ENCODE measurements around the gene CIPC.

CIPC gene

GRCh38 chr14:77059276-77059915 lies 38.7 kb upstream of the CIPC start:
- no peaks in the 10 kb centered on the region for H3K9me3 ChIP-seq (ENCODE audit: low read depth, low read length)
- H3K9ac ChIP-seq (ENCODE audit: insufficient read length), result no peak overlapping the region
- no peak overlapping the region for H3K4me3 ChIP-seq
- no peak for DNase-seq (ENCODE audit: low read depth, low spot score)
- no peak overlapping the region for H3K27ac ChIP-seq
- no peak for TF ChIP-seq FOXP2 (optimal IDR thresholded peaks at IDR 0.05; ENCODE audit: control extremely low read depth, extremely low read length, insufficient read depth)
- no peak for TF ChIP-seq POLR2AphosphoS5 (IDR thresholded peaks at IDR 0.05; ENCODE audit: borderline replicate concordance, low read depth, low read length)
- TF ChIP-seq EZH2 (IDR thresholded peaks at IDR 0.05), result no peak
- H3K36me3 ChIP-seq (ENCODE audit: insufficient read depth, low read length), result no peaks in the 10 kb centered on the region

GRCh38 chr14:77061630-77062257 lies 36.3 kb upstream of the CIPC start:
- no peak overlapping the region for H3K27ac ChIP-seq
- DNase-seq (ENCODE audit: low read depth, low spot score), result no peak
- no peaks in the 10 kb centered on the region for H3K36me3 ChIP-seq (ENCODE audit: insufficient read depth, low read length)
- no peak overlapping the region for H3K9ac ChIP-seq (ENCODE audit: insufficient read length)
- TF ChIP-seq EZH2 (IDR thresholded peaks at IDR 0.05), result no peak
- TF ChIP-seq FOXP2 (optimal IDR thresholded peaks at IDR 0.05; ENCODE audit: control extremely low read depth, extremely low read length, insufficient read depth), result no peak
- TF ChIP-seq POLR2AphosphoS5 (IDR thresholded peaks at IDR 0.05; ENCODE audit: borderline replicate concordance, low read depth, low read length), result no peak
- no peaks in the 10 kb centered on the region for H3K9me3 ChIP-seq (ENCODE audit: low read depth, low read length)
- no peak overlapping the region for H3K4me3 ChIP-seq

GRCh38 chr14:77062261-77062660 lies 35.8 kb upstream of the CIPC start:
- no peak for TF ChIP-seq FOXP2 (optimal IDR thresholded peaks at IDR 0.05; ENCODE audit: control extremely low read depth, extremely low read length, insufficient read depth)
- no peak for TF ChIP-seq POLR2AphosphoS5 (IDR thresholded peaks at IDR 0.05; ENCODE audit: borderline replicate concordance, low read depth, low read length)
- TF ChIP-seq EZH2 (IDR thresholded peaks at IDR 0.05), result no peak
- Histone ChIP-seq H3K9me3 (ENCODE audit: low read depth, low read length) (no peaks in the 10 kb centered on the region), H3K9ac (ENCODE audit: insufficient read length) (no peak overlapping the region), H3K4me3 (no peak overlapping the region), H3K27ac (no peak overlapping the region), H3K36me3 (ENCODE audit: insufficient read depth, low read length) (no peaks in the 10 kb centered on the region)
- no peak for DNase-seq (ENCODE audit: low read depth, low spot score)

GRCh38 chr14:77063571-77064171 lies 34.4 kb upstream of the CIPC start:
- TF ChIP-seq EZH2 (IDR thresholded peaks at IDR 0.05), result no peak
- TF ChIP-seq FOXP2 (optimal IDR thresholded peaks at IDR 0.05; ENCODE audit: control extremely low read depth, extremely low read length, insufficient read depth), result no peak
- TF ChIP-seq POLR2AphosphoS5 (IDR thresholded peaks at IDR 0.05; ENCODE audit: borderline replicate concordance, low read depth, low read length), result no peak
- no peak overlapping the region for H3K4me3 ChIP-seq
- H3K9ac ChIP-seq (ENCODE audit: insufficient read length), result no peak overlapping the region
- no peak for DNase-seq (ENCODE audit: low read depth, low spot score)
- no peaks in the 10 kb centered on the region for H3K9me3 ChIP-seq (ENCODE audit: low read depth, low read length)
- H3K27ac ChIP-seq, result no peak overlapping the region
- H3K36me3 ChIP-seq (ENCODE audit: insufficient read depth, low read length), result no peaks in the 10 kb centered on the region

GRCh38 chr14:77064521-77065178 lies 33.4 kb upstream of the CIPC start:
- H3K9ac ChIP-seq (ENCODE audit: insufficient read length), result no peak overlapping the region

GRCh38 chr14:77065851-77066577 lies 32.0 kb upstream of the CIPC start:
- DNase-seq (ENCODE audit: low read depth, low spot score), result no peak

More at GRCh38 chr14:77064521-77065178, 33.4 kb upstream of the CIPC start:
- Histone ChIP-seq H3K27ac (no peak overlapping the region), H3K4me3 (no peak overlapping the region), H3K9me3 (ENCODE audit: low read depth, low read length) (no peaks in the 10 kb centered on the region), H3K36me3 (ENCODE audit: insufficient read depth, low read length) (no peaks in the 10 kb centered on the region)
- TF ChIP-seq EZH2 (IDR thresholded peaks at IDR 0.05) (no peak), POLR2AphosphoS5 (IDR thresholded peaks at IDR 0.05; ENCODE audit: borderline replicate concordance, low read depth, low read length) (no peak), FOXP2 (optimal IDR thresholded peaks at IDR 0.05; ENCODE audit: control extremely low read depth, extremely low read length, insufficient read depth) (no peak)
- no peak for DNase-seq (ENCODE audit: low read depth, low spot score)

GRCh38 chr14:77066578-77067172 lies 31.4 kb upstream of the CIPC start:
- Histone ChIP-seq H3K4me3 (no peak overlapping the region), H3K36me3 (ENCODE audit: insufficient read depth, low read length) (no peaks in the 10 kb centered on the region), H3K27ac (no peak overlapping the region), H3K9me3 (ENCODE audit: low read depth, low read length) (no peaks in the 10 kb centered on the region), H3K9ac (ENCODE audit: insufficient read length) (no peak overlapping the region)
- TF ChIP-seq EZH2 (IDR thresholded peaks at IDR 0.05), result no peak
- no peak for TF ChIP-seq POLR2AphosphoS5 (IDR thresholded peaks at IDR 0.05; ENCODE audit: borderline replicate concordance, low read depth, low read length)
- TF ChIP-seq FOXP2 (optimal IDR thresholded peaks at IDR 0.05; ENCODE audit: control extremely low read depth, extremely low read length, insufficient read depth), result no peak
- no peak for DNase-seq (ENCODE audit: low read depth, low spot score)

More at GRCh38 chr14:77065851-77066577, 32.0 kb upstream of the CIPC start:
- Histone ChIP-seq H3K4me3 (no peak overlapping the region), H3K36me3 (ENCODE audit: insufficient read depth, low read length) (no peaks in the 10 kb centered on the region), H3K9me3 (ENCODE audit: low read depth, low read length) (no peaks in the 10 kb centered on the region), H3K27ac (no peak overlapping the region), H3K9ac (ENCODE audit: insufficient read length) (no peak overlapping the region)
- TF ChIP-seq POLR2AphosphoS5 (IDR thresholded peaks at IDR 0.05; ENCODE audit: borderline replicate concordance, low read depth, low read length) (no peak), EZH2 (IDR thresholded peaks at IDR 0.05) (no peak), FOXP2 (optimal IDR thresholded peaks at IDR 0.05; ENCODE audit: control extremely low read depth, extremely low read length, insufficient read depth) (no peak)
